ENCODE data around the gene FXYD6.

- TF ChIP-seq, protein P1, sequence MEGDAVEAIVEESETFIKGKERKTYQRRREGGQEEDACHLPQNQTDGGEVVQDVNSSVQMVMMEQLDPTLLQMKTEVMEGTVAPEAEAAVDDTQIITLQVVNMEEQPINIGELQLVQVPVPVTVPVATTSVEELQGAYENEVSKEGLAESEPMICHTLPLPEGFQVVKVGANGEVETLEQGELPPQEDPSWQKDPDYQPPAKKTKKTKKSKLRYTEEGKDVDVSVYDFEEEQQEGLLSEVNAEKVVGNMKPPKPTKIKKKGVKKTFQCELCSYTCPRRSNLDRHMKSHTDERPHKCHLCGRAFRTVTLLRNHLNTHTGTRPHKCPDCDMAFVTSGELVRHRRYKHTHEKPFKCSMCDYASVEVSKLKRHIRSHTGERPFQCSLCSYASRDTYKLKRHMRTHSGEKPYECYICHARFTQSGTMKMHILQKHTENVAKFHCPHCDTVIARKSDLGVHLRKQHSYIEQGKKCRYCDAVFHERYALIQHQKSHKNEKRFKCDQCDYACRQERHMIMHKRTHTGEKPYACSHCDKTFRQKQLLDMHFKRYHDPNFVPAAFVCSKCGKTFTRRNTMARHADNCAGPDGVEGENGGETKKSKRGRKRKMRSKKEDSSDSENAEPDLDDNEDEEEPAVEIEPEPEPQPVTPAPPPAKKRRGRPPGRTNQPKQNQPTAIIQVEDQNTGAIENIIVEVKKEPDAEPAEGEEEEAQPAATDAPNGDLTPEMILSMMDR (IDR thresholded peaks at IDR 0.05) = no peak
- TF ChIP-seq POLR2A (IDR thresholded peaks at IDR 0.05) = no peak
These were observed 14.9 kb upstream of the FXYD6 start for GRCh38 chr11:117891362-117891761.
